IMR-90 (cell line): ENCODE results near the gene KCNAB1.

Experiments used
- BHLHE40 ChIP-seq: fragments of 150-350 bp; IDR thresholded peaks from 2 replicates; pipeline ENCODE4 v1.6.1; 2016; ENCODE audit warnings: mild to moderate bottlenecking, low read depth, low read length
- CEBPB ChIP-seq: IDR thresholded peaks from 2 replicates; pipeline ENCODE4 v1.6.1; 2012; ENCODE audit warnings: low read depth, low read length, improper control_type of control experiment
- CHD1 ChIP-seq: IDR thresholded peaks from 2 replicates; pipeline ENCODE4 v1.6.1; 2012; ENCODE audit warnings: low read depth, low read length, improper control_type of control experiment
- CTCF ChIP-seq: conservative IDR thresholded peaks from 2 replicates; pipeline ENCODE4 v1.5.1; 2012; ENCODE audit warnings: mild to moderate bottlenecking, low read depth, low read length, improper control_type of control experiment
- ELK1 ChIP-seq: fragments of 150-350 bp; IDR thresholded peaks from 2 replicates; pipeline ENCODE4 v1.6.1; 2016; ENCODE audit warnings: low read depth, mild to moderate bottlenecking, low read length, moderate library complexity, borderline replicate concordance
- MAFK ChIP-seq: IDR thresholded peaks from 2 replicates; pipeline ENCODE4 v1.6.1; 2012; ENCODE audit warnings: low read depth, low read length, improper control_type of control experiment
- MXI1 ChIP-seq: IDR thresholded peaks from 2 replicates; pipeline ENCODE4 v1.6.1; 2012; ENCODE audit warnings: low read depth, mild to moderate bottlenecking, low read length, moderate library complexity, borderline replicate concordance
- NFE2L2 ChIP-seq: fragments of 150-350 bp; IDR thresholded peaks from 2 replicates; pipeline ENCODE4 v1.6.1; 2016; ENCODE audit warnings: low read depth, mild to moderate bottlenecking, low read length
- POLR2A ChIP-seq: IDR thresholded peaks from 2 replicates; pipeline ENCODE4 v1.6.1; 2012; ENCODE audit warnings: mild to moderate bottlenecking, low read depth, low read length
- RAD21 ChIP-seq: IDR thresholded peaks from 2 replicates; pipeline ENCODE4 v1.6.1; 2012; ENCODE audit warnings: low read length, improper control_type of control experiment
- RFX5 ChIP-seq: IDR thresholded peaks from 2 replicates; pipeline ENCODE4 v1.8.0; 2012; ENCODE audit warnings: low read depth, mild to moderate bottlenecking, low read length, moderate library complexity
- SMC3 ChIP-seq: fragments of 150-350 bp; IDR thresholded peaks from 2 replicates; pipeline ENCODE4 v1.6.1; 2016; ENCODE audit warnings: low read depth, mild to moderate bottlenecking, antibody characterized with exemption, low read length, moderate library complexity
- USF2 ChIP-seq: fragments of 150-350 bp; IDR thresholded peaks from 2 replicates; pipeline ENCODE4 v1.6.1; 2017; ENCODE audit warnings: mild to moderate bottlenecking, antibody characterized with exemption, low read length, low read depth

- TF ChIP-seq POLR2A (no peak), SMC3 (no peak), MAFK (no peak), CTCF (no peak), ELK1 (no peak), USF2 (no peak), BHLHE40 (no peak), RFX5 (no peak), RAD21 (no peak), NFE2L2 (no peak), CEBPB (no peak), CHD1 (no peak), MXI1 (no peak)
Observed at GRCh38 chr3:156300371-156300770, 180.0 kb downstream of the KCNAB1 start.
